ENCODE data around the gene ANKS1A.

ANKS1A gene

DNA sequence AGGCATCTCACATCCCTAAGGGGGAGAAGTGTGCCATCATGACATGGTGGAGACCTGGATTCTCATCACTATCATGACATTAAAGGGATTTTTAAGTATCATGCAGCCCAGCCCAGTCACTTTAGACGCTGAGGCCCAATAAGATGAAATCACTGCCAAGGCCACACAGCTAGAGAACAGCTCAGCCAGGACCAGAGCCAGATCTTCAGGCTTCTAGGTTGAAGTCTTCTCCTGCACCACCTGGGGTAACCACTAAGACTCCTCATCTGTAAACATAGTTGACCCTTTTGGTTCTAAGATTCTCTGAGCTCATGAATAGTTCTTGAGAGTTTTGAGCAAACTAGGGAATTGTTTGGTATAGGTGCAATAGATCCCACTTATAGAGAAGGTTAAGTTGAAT is 126.9 kb downstream of the ANKS1A start:
- no peak for FAIRE-seq
- TF ChIP-seq, protein P1, sequence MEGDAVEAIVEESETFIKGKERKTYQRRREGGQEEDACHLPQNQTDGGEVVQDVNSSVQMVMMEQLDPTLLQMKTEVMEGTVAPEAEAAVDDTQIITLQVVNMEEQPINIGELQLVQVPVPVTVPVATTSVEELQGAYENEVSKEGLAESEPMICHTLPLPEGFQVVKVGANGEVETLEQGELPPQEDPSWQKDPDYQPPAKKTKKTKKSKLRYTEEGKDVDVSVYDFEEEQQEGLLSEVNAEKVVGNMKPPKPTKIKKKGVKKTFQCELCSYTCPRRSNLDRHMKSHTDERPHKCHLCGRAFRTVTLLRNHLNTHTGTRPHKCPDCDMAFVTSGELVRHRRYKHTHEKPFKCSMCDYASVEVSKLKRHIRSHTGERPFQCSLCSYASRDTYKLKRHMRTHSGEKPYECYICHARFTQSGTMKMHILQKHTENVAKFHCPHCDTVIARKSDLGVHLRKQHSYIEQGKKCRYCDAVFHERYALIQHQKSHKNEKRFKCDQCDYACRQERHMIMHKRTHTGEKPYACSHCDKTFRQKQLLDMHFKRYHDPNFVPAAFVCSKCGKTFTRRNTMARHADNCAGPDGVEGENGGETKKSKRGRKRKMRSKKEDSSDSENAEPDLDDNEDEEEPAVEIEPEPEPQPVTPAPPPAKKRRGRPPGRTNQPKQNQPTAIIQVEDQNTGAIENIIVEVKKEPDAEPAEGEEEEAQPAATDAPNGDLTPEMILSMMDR (IDR thresholded peaks at IDR 0.05; ENCODE audit: insufficient read depth, missing control alignments), result no peak
- DNase-seq (ENCODE audit: insufficient read length, low spot score), result no peak

DNA sequence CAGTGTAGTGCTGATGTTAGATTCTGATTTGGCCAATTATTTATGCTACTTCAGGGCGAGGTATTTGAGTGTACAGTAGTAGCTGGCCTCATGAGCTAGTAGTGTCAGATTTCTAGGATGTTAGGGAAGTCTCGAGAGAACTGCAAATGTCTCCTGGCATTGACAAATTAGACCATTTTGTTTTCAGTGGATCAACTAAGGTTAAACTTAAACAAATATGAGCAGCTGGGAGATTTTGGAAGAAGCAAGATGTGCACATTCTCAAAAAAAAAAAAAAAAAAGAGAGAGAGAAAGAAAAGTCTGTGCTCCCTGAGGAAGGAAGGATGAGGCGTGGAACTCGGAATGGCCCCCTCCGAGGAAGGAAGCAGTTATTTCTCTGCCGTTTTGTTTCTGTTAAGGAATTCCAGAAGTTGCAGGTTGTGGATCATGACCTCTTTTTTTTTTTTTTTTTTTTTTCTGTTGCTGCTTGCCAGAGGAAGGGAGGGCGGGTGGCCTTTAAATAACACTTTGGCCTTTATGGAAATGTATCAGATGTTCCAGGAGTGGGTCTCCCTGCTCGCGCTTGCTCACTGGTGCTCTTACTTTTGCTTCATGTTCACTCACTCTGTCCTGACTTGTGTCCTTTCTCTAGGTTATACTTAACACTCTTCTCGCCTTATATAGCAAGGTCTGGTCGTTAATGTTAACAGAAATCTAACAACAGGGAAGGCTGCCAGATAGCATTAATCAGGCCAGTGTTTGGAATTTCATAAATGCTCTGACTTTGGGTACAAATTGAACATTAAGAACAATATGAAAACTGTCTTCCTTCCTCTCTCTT is 127.7 kb downstream of the ANKS1A start:
- FAIRE-seq (no peak), DNase-seq (ENCODE audit: insufficient read length, low spot score) (no peak)
- TF ChIP-seq, protein P1 (IDR thresholded peaks at IDR 0.05; ENCODE audit: insufficient read depth, missing control alignments), result no peak

DNA sequence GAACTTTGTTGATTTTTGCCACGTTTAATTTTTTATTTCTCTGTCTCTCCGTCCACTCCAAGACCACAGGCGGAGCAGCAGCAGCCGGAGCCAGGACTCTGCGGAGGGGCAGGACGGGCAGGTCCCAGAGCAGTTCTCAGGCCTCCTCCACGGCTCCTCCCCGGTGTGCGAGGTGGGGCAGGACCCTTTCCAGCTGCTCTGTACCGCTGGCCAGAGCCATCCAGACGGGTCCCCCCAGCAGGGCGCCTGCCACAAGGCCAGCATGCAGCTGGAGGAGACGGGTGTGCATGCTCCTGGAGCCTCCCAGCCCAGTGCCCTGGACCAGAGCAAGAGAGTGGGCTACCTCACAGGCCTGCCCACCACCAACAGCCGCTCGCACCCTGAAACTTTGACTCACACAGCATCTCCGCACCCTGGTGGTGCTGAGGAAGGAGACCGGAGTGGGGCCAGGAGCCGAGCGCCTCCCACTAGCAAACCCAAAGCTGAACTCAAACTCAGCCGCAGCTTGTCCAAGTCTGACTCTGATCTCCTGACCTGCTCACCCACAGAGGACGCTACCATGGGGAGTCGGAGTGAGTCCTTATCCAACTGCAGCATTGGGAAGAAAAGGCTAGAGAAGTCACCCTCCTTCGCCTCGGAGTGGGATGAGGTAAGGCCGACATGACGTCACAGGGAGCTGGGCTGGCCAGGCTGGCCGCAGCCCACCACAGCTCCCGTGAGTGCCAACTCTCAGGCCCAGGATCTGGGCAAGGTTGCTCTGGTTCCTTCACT is 128.5 kb downstream of the ANKS1A start:
- DNase-seq (ENCODE audit: insufficient read length, low spot score) (no peak), FAIRE-seq (no peak)
- TF ChIP-seq, protein P1 (IDR thresholded peaks at IDR 0.05; ENCODE audit: insufficient read depth, missing control alignments), result no peak

DNA sequence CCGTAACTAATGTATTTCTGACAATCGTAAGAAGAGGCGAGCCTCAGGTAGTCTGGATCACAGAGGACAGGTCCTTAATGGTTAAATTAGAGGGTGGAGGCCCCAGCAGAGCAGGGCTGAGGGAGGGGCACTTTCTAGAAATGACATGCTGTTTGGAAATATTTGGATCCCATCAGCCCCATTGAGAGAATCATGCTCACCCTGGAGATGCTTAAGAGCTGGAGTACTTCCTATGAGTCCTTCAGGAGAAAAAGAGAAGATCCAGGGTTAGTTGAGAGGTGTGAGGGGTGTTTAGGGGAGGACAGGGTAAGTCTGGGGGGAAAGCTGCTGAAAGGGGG is 129.1 kb downstream of the ANKS1A start:
- no peak for FAIRE-seq
- TF ChIP-seq, protein P1 (IDR thresholded peaks at IDR 0.05; ENCODE audit: insufficient read depth, missing control alignments), result no peak
- no peak for DNase-seq (ENCODE audit: insufficient read length, low spot score)

DNA sequence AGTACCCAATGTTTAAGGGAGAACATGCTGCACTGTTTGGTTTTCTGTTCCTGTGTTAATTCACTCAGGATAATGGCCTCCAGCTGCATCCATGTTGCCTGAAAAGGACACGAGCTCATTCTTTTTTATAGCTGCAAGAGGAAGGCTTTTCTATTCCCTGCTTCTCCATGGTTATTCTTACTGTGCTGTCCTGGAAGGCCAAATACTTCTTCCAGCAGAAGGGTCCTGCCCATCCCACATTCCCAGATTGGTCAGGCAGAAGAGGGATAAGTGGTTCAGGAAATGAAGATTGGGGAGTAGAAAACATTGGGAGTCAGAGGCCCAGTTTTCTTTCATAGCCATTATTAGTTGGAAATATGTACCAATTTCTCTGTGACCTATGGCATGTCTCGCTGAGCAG is 129.7 kb downstream of the ANKS1A start:
- DNase-seq (ENCODE audit: insufficient read length, low spot score) (no peak), FAIRE-seq (no peak)
- TF ChIP-seq, protein P1 (IDR thresholded peaks at IDR 0.05; ENCODE audit: insufficient read depth, missing control alignments), result no peak

DNA sequence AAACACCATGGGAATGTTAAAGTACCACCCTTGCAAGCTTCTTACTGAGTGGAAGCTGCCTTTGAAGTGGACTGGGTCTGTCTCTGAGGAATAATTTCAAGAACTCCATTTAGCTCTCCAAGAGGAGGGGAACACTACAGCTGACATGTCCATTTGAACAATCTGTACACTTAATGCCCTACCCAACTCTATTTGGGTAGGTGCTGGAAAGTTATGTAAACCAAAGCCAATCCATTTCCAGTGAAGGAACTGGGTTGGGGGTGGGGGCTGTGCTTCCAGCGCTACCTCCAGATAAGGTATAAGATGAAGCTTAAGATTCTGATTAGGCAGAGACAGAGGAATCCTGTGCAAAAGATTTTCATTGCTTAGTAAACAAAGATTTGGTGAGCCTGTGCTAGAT is 130.1 kb downstream of the ANKS1A start:
- TF ChIP-seq, protein P1 (IDR thresholded peaks at IDR 0.05; ENCODE audit: insufficient read depth, missing control alignments), result no peak
- FAIRE-seq (no peak), DNase-seq (ENCODE audit: insufficient read length, low spot score) (no peak)

DNA sequence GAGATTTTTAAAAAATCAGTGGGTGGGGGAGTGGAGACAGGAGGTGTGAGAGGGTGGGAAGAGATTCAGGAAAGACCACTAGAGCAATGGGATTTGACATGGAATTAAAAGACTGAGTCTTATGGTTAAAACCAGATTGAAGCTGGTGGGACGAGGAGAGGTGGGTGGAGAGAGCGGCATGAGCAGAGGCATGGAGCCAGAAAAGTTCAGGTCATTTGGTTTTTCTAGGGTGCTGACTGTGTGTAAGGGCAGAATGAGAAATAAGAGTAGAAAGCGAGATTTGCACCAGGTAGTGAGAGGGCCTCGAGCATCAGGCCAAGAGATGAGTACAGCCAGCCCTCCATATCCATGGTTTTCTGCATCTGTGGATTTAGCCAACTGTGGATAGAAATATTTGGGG is 130.8 kb downstream of the ANKS1A start:
- FAIRE-seq (no peak), DNase-seq (ENCODE audit: insufficient read length, low spot score) (no peak)
- TF ChIP-seq, protein P1 (IDR thresholded peaks at IDR 0.05; ENCODE audit: insufficient read depth, missing control alignments), result no peak
